ENCODE measurements around the gene KIAA1217. TPM values are rescaled to one million over a fixed set of nuclear protein-coding genes. Genes with fewer than 3 reads are reported as not detected.
A peak's percentile ranks its signal among the peaks of the same experiment; 100 is the strongest.

Gene KIAA1217
- total and polyA plus RNA-seq, 8 donors: 11.9 to 36.7 (median 19.8) TPM

DNA sequence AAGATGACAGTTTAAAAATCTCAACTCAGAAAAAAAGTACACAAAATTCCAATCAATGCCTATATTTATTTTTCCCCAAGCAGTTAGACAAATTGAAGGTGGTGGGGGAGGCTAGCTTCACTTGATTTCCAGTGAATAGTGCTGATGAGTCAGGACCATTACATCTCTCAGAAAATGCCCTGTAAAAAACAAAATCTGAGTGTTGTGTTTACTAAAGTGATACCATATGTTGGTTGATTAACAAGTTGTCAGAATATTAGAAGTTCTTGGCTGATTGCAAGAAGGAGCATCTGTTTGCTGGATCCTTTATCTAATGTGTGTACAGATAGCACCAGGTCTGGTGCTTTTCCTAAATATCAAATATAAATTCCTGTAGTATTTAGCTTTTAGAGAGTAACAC, 31.3 kb upstream of the KIAA1217 start:
- Histone ChIP-seq H3K36me3 (no peaks in the 10 kb centered on the region), H3K27ac (no peak overlapping the region), H3K4me3 (no peak overlapping the region), H3K4me1 (no peaks in the 10 kb centered on the region), H3K27me3 (no peaks in the 10 kb centered on the region), H3K9me3 (no peaks in the 10 kb centered on the region)
- ATAC-seq (no peak), DNase-seq (no peak), FAIRE-seq (no peak)
- intact Hi-C loops (cut with DNase I): no loop called here
- TF ChIP-seq, protein P1, sequence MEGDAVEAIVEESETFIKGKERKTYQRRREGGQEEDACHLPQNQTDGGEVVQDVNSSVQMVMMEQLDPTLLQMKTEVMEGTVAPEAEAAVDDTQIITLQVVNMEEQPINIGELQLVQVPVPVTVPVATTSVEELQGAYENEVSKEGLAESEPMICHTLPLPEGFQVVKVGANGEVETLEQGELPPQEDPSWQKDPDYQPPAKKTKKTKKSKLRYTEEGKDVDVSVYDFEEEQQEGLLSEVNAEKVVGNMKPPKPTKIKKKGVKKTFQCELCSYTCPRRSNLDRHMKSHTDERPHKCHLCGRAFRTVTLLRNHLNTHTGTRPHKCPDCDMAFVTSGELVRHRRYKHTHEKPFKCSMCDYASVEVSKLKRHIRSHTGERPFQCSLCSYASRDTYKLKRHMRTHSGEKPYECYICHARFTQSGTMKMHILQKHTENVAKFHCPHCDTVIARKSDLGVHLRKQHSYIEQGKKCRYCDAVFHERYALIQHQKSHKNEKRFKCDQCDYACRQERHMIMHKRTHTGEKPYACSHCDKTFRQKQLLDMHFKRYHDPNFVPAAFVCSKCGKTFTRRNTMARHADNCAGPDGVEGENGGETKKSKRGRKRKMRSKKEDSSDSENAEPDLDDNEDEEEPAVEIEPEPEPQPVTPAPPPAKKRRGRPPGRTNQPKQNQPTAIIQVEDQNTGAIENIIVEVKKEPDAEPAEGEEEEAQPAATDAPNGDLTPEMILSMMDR (IDR thresholded peaks at IDR 0.05): no peak

DNA sequence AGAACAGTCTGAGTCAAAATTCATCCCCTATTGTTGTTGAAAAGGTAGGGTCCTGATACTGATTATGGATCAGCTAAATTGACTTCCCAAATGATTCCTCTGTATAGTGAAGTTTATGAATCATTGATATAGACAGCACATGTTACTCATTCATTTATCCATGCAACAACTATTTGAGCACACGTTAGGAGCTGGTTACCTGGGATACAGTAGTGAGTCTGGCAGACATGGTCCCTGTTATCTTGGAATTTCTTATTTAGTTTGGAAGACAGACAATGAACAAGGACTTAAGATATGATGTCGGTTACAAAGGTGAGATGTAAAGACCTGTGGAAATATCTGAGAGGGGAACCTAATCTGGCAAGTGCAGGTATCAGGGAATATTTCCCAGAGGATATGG, 28.0 kb upstream of the KIAA1217 start:
- no peaks in the 10 kb centered on the region for H3K9me3 ChIP-seq
- H3K27me3 ChIP-seq: no peaks in the 10 kb centered on the region
- no peaks in the 10 kb centered on the region for H3K4me1 ChIP-seq
- no peak overlapping the region for H3K4me3 ChIP-seq
- no peak overlapping the region for H3K27ac ChIP-seq
- ATAC-seq: peak in 2 of 4 donors; percentile 56 to 58
- DNase-seq: no peak
- 23 to 28% methylated on average over 2 of the region's 2 CpGs for WGBS, 2 donors
- FAIRE-seq: no peak
- intact Hi-C loops (cut with DNase I): no loop called here
- H3K36me3 ChIP-seq: no peaks in the 10 kb centered on the region
- TF ChIP-seq, protein P1 (IDR thresholded peaks at IDR 0.05): no peak

DNA sequence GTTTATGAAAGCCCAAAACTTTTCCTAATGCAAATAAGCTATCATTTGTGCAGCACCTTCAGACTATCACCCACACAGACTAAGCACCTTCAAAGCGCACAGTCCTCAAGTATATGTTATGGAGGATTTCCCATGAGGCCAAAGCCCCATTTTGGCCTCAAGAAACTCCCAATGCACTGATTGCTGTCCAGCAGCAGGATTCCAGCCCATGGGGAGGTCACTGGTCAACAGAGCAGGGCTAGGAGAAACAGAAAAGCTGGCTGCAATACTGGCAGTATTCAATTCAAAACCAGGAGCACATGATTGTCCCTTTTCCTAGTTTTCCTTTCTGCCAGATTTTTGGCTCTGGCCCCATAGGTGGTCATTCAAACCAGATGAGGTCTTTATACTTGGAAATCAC, 24.5 kb upstream of the KIAA1217 start:
- Histone ChIP-seq H3K36me3 (no peaks in the 10 kb centered on the region), H3K4me3 (no peak overlapping the region), H3K4me1 (no peaks in the 10 kb centered on the region), H3K9me3 (no peaks in the 10 kb centered on the region), H3K27me3 (no peaks in the 10 kb centered on the region), H3K27ac (no peak overlapping the region)
- 90 to 92% methylated on average over 1 of the region's 1 CpG for WGBS, 2 donors
- TF ChIP-seq, protein P1 (IDR thresholded peaks at IDR 0.05): no peak
- intact Hi-C loops (cut with DNase I): no loop called here
- ATAC-seq: no peak
- no peak for DNase-seq
- no peak for FAIRE-seq

DNA sequence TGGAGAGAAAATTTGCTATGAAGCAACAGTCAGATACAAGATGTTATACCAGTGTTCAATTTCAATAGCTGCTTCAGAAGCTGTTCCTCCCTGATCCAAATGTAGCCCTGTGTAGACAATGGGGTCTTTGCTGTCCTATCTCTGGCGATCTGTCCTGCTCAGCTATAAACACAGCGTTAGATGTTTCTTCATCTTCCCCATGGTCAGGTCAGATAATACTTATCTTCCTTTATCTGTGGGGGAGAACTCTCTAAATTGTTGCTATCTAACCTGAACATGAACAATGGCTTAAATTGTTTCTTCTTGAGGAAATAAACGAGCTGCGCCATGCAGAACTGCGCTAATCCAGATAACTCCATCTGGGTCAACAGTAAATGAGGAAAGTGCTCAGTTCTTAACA, 15.6 kb upstream of the KIAA1217 start:
- DNase-seq (no peak), ATAC-seq (no peak), FAIRE-seq (no peak)
- Histone ChIP-seq H3K27ac (no peak overlapping the region), H3K4me1 (no peaks in the 10 kb centered on the region), H3K4me3 (no peak overlapping the region), H3K27me3 (no peaks in the 10 kb centered on the region), H3K9me3 (no peaks in the 10 kb centered on the region), H3K36me3 (no peaks in the 10 kb centered on the region)
- TF ChIP-seq, protein P1 (IDR thresholded peaks at IDR 0.05): no peak
- 58 to 68% methylated on average over 5 of the region's 5 CpGs for WGBS, 2 donors
- intact Hi-C loops (cut with DNase I): no loop called here

DNA sequence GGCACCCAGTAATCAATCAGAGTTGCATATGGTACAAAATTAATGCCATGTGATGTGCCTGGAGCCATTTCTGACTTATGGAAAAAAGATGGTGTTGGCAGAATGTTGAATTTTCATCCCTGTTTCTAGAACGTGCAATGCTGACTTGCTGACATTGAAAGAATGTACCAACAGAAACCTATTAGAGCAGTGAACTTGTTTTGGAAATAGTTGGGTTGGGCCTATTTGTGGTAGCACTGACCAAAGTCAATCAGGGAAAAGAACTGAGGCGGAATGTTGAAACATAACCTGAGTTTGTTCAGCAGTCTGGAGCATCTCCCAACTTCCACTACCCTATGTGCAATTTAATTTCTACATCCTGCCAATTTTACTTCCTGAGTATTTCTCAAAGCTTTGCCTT, 11.7 kb upstream of the KIAA1217 start:
- intact Hi-C loops (cut with DNase I): loop anchor here in 2 of 3 donors (5.0 kb wide), 2 partner anchors 200 to 205 kb away; no protein-coding TSS in a partner anchor
- 84 to 90% methylated on average over 2 of the region's 2 CpGs for WGBS, 2 donors
- H3K27ac ChIP-seq: no peak overlapping the region

More for the DNA sequence above, 11.7 kb upstream of the KIAA1217 start:
- H3K9me3 ChIP-seq: no peaks in the 10 kb centered on the region
- H3K36me3 ChIP-seq: no peaks in the 10 kb centered on the region
- TF ChIP-seq, protein P1 (IDR thresholded peaks at IDR 0.05): no peak
- FAIRE-seq: no peak
- ATAC-seq: no peak
- H3K27me3 ChIP-seq: no peaks in the 10 kb centered on the region
- H3K4me1 ChIP-seq: no peaks in the 10 kb centered on the region
- no peak for DNase-seq
- H3K4me3 ChIP-seq: no peak overlapping the region
